Measurements from ENCODE around the gene OR51B2.

The OR51B2 gene

DNA sequence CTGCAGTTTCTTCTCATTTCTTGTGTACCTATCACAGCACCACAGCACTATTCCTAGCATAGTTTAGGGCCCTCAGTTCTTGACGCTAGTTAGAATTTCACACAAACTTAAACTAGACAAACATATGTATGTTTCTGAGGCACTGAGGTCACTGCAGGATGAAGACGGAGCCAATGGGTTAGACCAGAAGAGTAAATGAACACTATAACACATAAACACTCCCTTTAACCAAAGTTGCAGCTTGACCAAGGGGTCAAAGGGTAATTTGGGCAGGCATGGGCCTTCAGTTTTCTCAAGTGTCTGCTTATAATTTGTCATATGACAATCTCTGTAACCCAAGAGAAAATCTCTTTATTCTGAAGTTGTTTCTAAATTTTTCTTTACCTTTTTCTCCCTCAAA lies 41.5 kb downstream of the OR51B2 start:
- DNase-seq (ENCODE audit: low read depth), result no peak

DNA sequence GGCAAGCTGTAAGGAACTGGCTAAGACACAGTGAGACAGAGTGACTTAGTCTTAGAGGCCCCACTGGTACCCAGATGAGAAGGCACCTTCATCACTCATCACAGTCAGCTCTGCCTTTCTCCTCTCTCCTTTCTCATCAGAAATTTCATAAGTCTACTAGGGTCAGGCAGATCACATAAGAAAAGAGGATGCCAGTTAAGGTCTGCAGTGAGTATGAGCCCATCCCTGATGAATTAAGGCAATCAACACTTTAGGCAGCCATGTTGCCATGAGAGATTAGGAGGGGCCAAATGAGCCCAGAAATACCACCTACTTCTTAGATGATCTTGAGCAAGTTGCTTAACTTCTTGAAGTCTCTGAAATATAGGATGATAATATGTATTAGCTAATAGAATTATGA lies 42.5 kb downstream of the OR51B2 start:
- DNase-seq (ENCODE audit: low read depth), result no peak

DNA sequence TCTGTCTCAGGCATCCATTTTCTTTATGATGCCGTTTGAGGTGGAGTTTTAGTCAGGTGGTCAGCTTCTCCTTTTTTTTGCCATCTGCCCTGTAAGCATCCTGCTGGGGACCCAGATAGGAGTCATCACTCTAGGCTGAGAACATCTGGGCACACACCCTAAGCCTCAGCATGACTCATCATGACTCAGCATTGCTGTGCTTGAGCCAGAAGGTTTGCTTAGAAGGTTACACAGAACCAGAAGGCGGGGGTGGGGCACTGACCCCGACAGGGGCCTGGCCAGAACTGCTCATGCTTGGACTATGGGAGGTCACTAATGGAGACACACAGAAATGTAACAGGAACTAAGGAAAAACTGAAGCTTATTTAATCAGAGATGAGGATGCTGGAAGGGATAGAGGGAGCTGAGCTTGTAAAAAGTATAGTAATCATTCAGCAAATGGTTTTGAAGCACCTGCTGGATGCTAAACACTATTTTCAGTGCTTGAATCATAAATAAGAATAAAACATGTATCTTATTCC lies 43.5 kb downstream of the OR51B2 start:
- DNase-seq (ENCODE audit: low read depth), result no peak

DNA sequence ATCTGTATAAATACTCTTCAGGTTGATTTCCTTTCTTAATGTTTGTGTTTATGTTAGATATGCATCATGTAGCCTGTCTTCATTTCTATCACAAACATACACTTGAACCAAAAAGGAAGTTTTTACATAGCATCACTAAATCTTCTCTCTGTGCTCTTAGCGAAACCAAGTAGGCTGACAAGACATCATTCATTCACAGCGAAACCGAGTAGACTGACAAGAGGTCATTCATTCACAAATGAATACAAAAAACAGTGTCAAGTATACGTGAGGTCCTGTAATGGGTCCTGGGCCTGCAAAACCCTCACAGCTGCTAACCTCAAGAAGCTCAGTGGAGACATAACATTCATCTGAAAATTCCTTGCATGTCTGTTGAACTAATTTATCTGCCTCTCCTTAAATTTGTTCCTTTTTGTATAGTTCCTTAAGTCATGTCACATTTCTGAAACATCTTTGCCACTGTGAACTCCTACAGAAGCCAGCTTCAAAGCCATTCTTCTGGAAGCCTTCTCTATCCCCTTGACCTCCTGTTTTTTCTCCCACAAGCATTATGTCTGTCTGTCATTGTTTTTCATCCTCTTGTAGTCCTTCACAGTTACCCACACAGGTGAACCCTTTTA lies 44.5 kb downstream of the OR51B2 start:
- DNase-seq (ENCODE audit: low read depth), result no peak

DNA sequence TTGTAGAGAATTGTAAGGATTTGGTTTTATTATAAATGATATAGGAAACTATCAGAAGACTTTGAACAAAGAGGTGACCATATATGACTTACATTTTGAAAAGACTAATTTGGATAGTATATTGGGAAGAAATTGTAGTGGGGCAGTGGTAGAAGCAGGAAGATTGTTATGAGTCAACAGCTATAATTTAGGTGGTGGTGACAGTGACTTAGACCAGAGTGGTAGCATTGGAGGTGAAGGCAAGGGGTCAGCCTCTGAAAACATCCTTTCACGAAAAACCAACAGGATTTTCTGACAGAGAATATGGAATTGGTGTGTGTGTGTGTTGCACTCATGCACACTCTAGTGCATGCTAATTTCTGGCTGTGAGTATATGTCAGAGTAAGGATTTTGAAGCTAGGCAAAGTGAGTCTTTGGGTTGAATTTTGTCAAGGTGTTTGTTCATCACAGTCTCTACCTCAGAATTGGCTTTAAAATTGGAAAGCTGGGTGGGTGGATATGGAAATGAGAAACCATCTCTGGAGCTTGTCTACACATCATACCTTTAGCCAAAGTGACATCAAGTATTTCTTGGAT lies 46.2 kb downstream of the OR51B2 start:
- DNase-seq (ENCODE audit: low read depth), result no peak

DNA sequence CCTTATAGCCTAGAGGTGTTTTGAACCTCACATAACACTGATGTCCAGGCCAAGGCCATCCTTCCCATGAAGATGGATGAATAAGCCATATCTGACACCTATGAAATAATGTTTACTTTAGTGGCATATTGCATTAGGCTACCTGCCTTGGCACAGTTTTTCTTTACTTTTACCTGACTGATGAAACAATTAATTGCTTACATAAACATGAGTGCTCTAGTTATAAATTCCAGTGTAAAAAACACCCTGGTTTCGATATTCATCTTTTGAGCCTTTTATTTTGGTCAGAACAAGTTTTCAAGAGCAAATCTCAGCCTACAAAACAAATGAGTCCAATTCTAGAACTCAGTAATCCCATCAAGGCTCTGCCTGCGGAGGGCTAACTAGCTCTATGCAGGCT lies 47.4 kb downstream of the OR51B2 start:
- DNase-seq (ENCODE audit: low read depth), result no peak

DNA sequence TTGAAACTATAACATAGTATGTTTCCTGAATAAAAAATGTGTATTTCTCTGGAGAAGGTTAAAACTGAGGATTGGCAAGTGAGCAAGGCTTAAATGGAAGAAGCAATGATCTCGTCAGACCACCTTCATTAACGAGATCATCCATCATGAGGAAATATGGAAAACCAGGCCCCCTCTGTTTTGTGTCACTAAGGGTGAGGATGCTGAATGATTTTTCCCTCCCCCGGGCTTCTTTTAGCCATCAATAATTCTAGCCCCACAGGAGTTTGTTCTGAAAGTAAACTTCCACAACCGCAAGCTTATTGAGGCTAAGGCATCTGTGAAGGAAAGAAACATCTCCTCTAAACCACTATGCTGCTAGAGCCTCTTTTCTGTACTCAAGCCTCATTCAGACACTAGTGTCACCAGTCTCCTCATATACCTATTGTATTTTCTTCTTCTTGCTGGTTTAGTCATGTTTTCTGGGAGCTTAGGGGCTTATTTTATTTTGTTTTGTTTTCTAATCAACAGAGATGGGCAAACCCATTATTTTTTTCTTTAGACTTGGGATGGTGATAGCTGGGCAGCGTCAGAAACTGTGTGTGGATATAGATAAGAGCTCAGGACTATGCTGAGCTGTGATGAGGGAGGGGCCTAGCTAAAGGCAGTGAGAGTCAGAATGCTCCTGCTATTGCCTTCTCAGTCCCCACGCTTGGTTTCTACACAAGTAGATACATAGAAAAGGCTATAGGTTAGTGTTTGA lies 48.6 kb downstream of the OR51B2 start:
- DNase-seq (ENCODE audit: low read depth), result no peak

DNA sequence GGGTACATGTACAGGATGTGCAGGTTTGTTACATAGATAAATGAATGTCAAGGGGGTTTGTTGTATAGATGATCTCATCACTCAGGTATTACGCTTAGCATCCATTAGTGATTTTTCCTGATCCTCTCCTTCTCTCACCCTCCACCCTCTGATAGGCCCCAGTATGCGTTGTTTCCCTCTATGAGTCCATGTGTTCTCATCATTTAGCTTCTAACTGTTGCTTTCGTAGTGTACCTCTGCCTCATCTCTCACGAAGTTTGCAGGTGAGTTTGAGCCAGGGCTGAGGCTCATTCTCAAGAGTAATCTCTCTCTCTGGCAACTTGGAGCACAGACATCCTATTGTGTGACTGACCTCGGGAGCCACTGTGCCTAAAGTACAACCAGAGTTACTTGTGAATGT lies 49.7 kb downstream of the OR51B2 start:
- no peak for DNase-seq (ENCODE audit: low read depth)

Data from stimulated activated CD8-positive, alpha-beta memory T cell treated with anti-CD3 and anti-CD28 coated beads, Interleukin-4, amount 100 ng/mL, for 24 hours (primary cell).